Bronchial smooth muscle cell (primary cell): ENCODE results near the gene ZNF239. TPM values are rescaled to one million over a fixed set of nuclear protein-coding genes. Genes with fewer than 3 reads are reported as not detected.

Source experiments
- total RNA-seq: library from RNA; depleted of rRNA; stranded (reverse); fragments of >200 nt; gene quantifications from 2 replicates; pipeline ENCODE4 v1.2.1, GENCODE V29; 2014

Gene ZNF239
- total RNA-seq, result 4.3 and 5.8 TPM in 2 replicates

GRCh38 chr10:43574001-43574892, at the start of gene ZNF239:
TSS of gene ZNF239 (minus strand) at chr10:43574616. CDS start at chr10:43558079, 16,537 bp downstream.

GRCh38 chr10:43606323-43607198, 32.1 kb upstream of the ZNF239 start, which contains the start of gene ZNF485:
TSS of gene ZNF485 (plus strand) at chr10:43606438. CDS start at chr10:43607051, 613 bp downstream.

Other genes starting within 250 kb of the ZNF239 start
- gene FXYD4, start 203.0 kb downstream of the ZNF239 start, total RNA-seq, result not detected in 2 replicates
- gene HNRNPF, start 165.4 kb downstream of the ZNF239 start, total RNA-seq, result 211 and 284 TPM in 2 replicates
- gene ZNF487, start 137.5 kb downstream of the ZNF239 start, total RNA-seq, result 4.9 and 7.5 TPM in 2 replicates
- gene ZNF485, start 31.8 kb upstream of the ZNF239 start, total RNA-seq, result 1.9 and 2.4 TPM in 2 replicates
- gene ZNF32, start 74.3 kb upstream of the ZNF239 start, total RNA-seq, result 38.9 and 54.1 TPM in 2 replicates